G401.6 (cell line): Measurements from ENCODE around the gene REPIN1.

ENCODE experiments used
- FAIRE-seq: peaks from 2 replicates; lab custom pipeline; 2012; peaks lifted over from hg19 to GRCh38; lab: Jason Lieb, UNC

Gene REPIN1

GRCh38 chr7:150360363-150361058 lies 8.1 kb upstream of the REPIN1 start:
- no peak for FAIRE-seq

- no peak for FAIRE-seq
Measured at GRCh38 chr7:150361402-150361801, 7.2 kb upstream of the REPIN1 start.

- no peak for FAIRE-seq
Measured at GRCh38 chr7:150361807-150362621, 6.6 kb upstream of the REPIN1 start.

GRCh38 chr7:150363370-150363769 lies 5.3 kb upstream of the REPIN1 start:
- no peak for FAIRE-seq

- no peak for FAIRE-seq
Measured at GRCh38 chr7:150363872-150364271, 4.8 kb upstream of the REPIN1 start.

- FAIRE-seq = no peak
Measured at GRCh38 chr7:150365194-150365593, 3.4 kb upstream of the REPIN1 start.

GRCh38 chr7:150365673-150366398 lies 2.8 kb upstream of the REPIN1 start:
- FAIRE-seq = peak; percentile 13

GRCh38 chr7:150367677-150368095 lies 936 bp upstream of the REPIN1 start:
- peak; percentile 63 for FAIRE-seq

GRCh38 chr7:150368884-150369747 lies 494 bp downstream of the REPIN1 start:
- no peak for FAIRE-seq

GRCh38 chr7:150369748-150370501 lies 1.3 kb downstream of the REPIN1 start:
- no peak for FAIRE-seq

GRCh38 chr7:150370612-150371071 lies 2.0 kb downstream of the REPIN1 start:
- FAIRE-seq = no peak

- FAIRE-seq = no peak
Measured at GRCh38 chr7:150371131-150371995, 2.7 kb downstream of the REPIN1 start.

- FAIRE-seq = no peak
Measured at GRCh38 chr7:150371996-150372270, 3.3 kb downstream of the REPIN1 start.

GRCh38 chr7:150372271-150373048 lies 3.8 kb downstream of the REPIN1 start:
- FAIRE-seq = no peak

- no peak for FAIRE-seq
Measured at GRCh38 chr7:150373049-150373801, 4.6 kb downstream of the REPIN1 start.

GRCh38 chr7:150374026-150374425 lies 5.4 kb downstream of the REPIN1 start:
- no peak for FAIRE-seq

GRCh38 chr7:150374472-150374871 lies 5.8 kb downstream of the REPIN1 start:
- no peak for FAIRE-seq

GRCh38 chr7:150375662-150376521 lies 7.3 kb downstream of the REPIN1 start:
- no peak for FAIRE-seq
